Endothelial cell (in vitro differentiated cells): ENCODE results near the gene KRTAP10-7. TPM values are rescaled to one million over a fixed set of nuclear protein-coding genes. Genes with fewer than 3 reads are reported as not detected.
A peak's percentile ranks its signal among the peaks of the same experiment; 100 is the strongest.

ENCODE experiments used
- DNase-seq: peaks from one replicate; pipeline ENCODE4 v3.0.0; 2021; ENCODE audit warnings: low spot score
- H3K27ac Mint-ChIP-seq: one replicate; pipeline ENCODE4 v1.8.0; 2021; ENCODE audit warnings: mixed read lengths, inconsistent platforms; ENCODE audit not compliant: unreplicated experiment
- H3K27me3 Mint-ChIP-seq: one replicate; pipeline ENCODE4 v1.8.0; 2021; ENCODE audit warnings: mild to moderate bottlenecking, moderate library complexity, mixed read lengths, inconsistent platforms; ENCODE audit not compliant: unreplicated experiment
- H3K36me3 Mint-ChIP-seq: one replicate; pipeline ENCODE4 v1.8.0; 2021; ENCODE audit warnings: mild to moderate bottlenecking, low read depth, mixed read lengths, inconsistent platforms; ENCODE audit not compliant: unreplicated experiment
- H3K4me1 Mint-ChIP-seq: one replicate; pipeline ENCODE4 v1.8.0; 2021; ENCODE audit warnings: mild to moderate bottlenecking, mixed read lengths, inconsistent platforms; ENCODE audit not compliant: unreplicated experiment
- H3K4me3 Mint-ChIP-seq: one replicate; pipeline ENCODE4 v1.8.0; 2021; ENCODE audit warnings: mild to moderate bottlenecking, mixed read lengths, inconsistent platforms; ENCODE audit not compliant: unreplicated experiment
- H3K9me3 Mint-ChIP-seq: one replicate; pipeline ENCODE4 v1.8.0; 2021; ENCODE audit warnings: mixed read lengths, inconsistent platforms; ENCODE audit not compliant: unreplicated experiment
- CTCF ChIP-seq: fragments of 200-600 bp; sonication (generic); IDR thresholded peaks from one replicate; pipeline ENCODE4 v1.5.0; 2021; ENCODE audit warnings: antibody characterized with exemption; ENCODE audit not compliant: unreplicated experiment
- total RNA-seq: library from RNA; stranded (reverse); fragmentation: NEBNext Ultra II Directional; extraction: Animal tissue kit (Norgen Biotek cat#: 25700); gene quantifications from one replicate; pipeline ENCODE4 v1.2.1, GENCODE V29; 2021; ENCODE audit not compliant: unreplicated experiment

The KRTAP10-7 gene
- total RNA-seq, 1 donor from 2014 or later = not detected

GRCh38 chr21:44593598-44594405, 6.6 kb upstream of the KRTAP10-7 start:
- peaks cover 5% of the 10 kb centered on the region for H3K4me1 Mint-ChIP-seq
- H3K9me3 Mint-ChIP-seq = no peaks in the 10 kb centered on the region
- no peaks in the 10 kb centered on the region for H3K36me3 Mint-ChIP-seq
- no peak overlapping the region for H3K4me3 Mint-ChIP-seq
- H3K27ac Mint-ChIP-seq = no peak overlapping the region
- TF ChIP-seq CTCF = no peak
- no peak for DNase-seq
- peaks cover 5% of the 10 kb centered on the region for H3K27me3 Mint-ChIP-seq

GRCh38 chr21:44594406-44594916, 5.9 kb upstream of the KRTAP10-7 start:
- Mint-ChIP-seq H3K27me3 (peaks cover 5% of the 10 kb centered on the region), H3K27ac (no peak overlapping the region), H3K36me3 (no peaks in the 10 kb centered on the region), H3K4me1 (peaks cover 5% of the 10 kb centered on the region), H3K4me3 (no peak overlapping the region), H3K9me3 (no peaks in the 10 kb centered on the region)
- DNase-seq = no peak
- no peak for TF ChIP-seq CTCF

GRCh38 chr21:44595524-44595923, 4.9 kb upstream of the KRTAP10-7 start:
- Mint-ChIP-seq H3K36me3 (no peaks in the 10 kb centered on the region), H3K9me3 (no peaks in the 10 kb centered on the region), H3K27me3 (peaks cover 6% of the 10 kb centered on the region), H3K27ac (no peak overlapping the region), H3K4me3 (no peak overlapping the region), H3K4me1 (peaks cover 5% of the 10 kb centered on the region)
- no peak for DNase-seq
- TF ChIP-seq CTCF = no peak

GRCh38 chr21:44596068-44596725, 4.2 kb upstream of the KRTAP10-7 start:
- peaks cover 5% of the 10 kb centered on the region for H3K4me1 Mint-ChIP-seq
- H3K27me3 Mint-ChIP-seq = peaks cover 8% of the 10 kb centered on the region
- TF ChIP-seq CTCF = no peak
- no peaks in the 10 kb centered on the region for H3K9me3 Mint-ChIP-seq
- DNase-seq = no peak
- H3K36me3 Mint-ChIP-seq = no peaks in the 10 kb centered on the region
- H3K4me3 Mint-ChIP-seq = no peak overlapping the region
- H3K27ac Mint-ChIP-seq = no peak overlapping the region

- no peak overlapping the region for H3K4me3 Mint-ChIP-seq
- TF ChIP-seq CTCF = no peak
- no peak for DNase-seq
- H3K4me1 Mint-ChIP-seq = peaks cover 5% of the 10 kb centered on the region
- peak overlapping the region; percentile 27 for H3K27ac Mint-ChIP-seq
- H3K27me3 Mint-ChIP-seq = peaks cover 11% of the 10 kb centered on the region
- no peaks in the 10 kb centered on the region for H3K36me3 Mint-ChIP-seq
- H3K9me3 Mint-ChIP-seq = no peaks in the 10 kb centered on the region
Measured at GRCh38 chr21:44598061-44598460, 2.3 kb upstream of the KRTAP10-7 start.
